DMS53 treated with DMSO at 0.1 percent for 48 hours (cell line): ENCODE measurements around the gene AGRN.
"Not testable (repeated sequence)": the region's sequence is repeated elsewhere in the genome, so short reads cannot be mapped to it uniquely, and the experiment has no call there.

Experiments used
- DNase-seq: peaks from one replicate; lab custom pipeline; 2025; ENCODE audit not compliant: unreplicated experiment; lab: John Stamatoyannopoulos, UW

AGRN gene

DNA sequence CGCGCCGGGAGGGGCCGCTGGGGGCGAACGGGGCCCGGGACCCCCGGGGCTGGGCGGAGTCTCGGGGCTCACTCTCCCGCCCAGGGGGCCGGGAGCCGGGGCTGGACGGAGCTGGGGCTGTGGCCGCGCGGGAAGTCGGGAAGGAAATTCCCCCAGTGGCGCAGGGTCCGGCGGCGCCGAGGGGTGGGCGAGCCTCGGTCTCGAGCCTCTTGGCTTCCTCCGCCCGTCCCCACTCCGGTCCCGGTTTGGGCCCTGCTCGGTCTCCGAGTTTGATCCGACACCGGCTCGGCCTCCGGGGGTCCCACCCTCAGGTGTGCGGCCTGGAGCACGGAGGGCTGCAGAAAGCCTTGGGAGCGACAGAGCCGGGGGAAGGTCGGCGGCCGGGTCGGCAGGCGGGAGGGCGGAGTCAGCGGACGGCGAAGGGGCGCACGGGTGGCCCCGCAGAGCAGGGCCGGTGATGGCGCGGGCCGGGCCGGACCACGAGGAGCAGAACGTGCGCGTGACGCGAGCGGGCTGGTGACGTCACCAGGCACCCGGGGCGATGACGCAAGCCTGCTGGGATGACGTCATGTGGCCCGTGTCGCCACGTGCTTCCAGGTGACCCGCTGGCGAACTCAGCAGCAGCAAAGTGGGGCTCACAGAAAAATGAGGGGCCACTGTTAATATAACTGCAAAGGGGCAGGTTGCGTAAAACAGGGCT is 19.4 kb upstream of the AGRN start:
- peak; percentile 48 for DNase-seq

DNA sequence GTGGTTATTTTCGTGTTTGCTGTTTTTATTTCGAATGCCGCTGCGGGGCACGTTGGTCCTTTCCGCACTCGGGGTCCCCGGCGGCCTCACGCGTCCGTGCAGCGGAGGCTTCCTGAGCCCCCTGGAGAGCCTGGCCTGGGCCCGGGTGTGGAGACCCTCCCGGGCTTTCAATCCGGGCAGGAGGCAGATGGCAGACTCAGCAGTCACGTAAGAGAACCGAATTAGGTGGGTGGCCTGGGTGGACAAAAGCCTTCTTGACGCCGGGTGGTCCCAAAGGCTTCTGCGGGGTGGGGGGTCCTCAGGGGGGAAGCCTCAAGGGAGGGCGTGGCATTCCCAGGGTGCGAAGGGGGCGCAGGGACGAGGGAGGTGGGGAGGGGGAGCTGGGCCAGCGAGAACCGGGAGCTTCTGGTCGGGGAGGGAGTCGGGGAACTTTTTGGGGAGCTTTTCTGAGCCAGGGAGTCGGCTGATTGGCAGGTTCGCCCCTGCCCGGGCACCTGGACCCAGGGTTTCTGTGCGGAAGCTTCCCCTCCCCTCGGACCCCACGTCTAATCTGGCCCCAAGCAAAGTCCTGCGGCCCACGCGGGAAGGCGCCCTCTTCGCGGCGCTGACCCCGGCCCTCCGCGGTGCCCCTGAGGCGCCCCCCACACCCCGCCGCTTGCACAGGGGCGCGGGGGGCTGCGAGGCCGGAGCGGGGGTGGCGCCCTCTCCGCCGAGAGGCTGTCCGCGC is 18.7 kb upstream of the AGRN start:
- DNase-seq = no peak

DNA sequence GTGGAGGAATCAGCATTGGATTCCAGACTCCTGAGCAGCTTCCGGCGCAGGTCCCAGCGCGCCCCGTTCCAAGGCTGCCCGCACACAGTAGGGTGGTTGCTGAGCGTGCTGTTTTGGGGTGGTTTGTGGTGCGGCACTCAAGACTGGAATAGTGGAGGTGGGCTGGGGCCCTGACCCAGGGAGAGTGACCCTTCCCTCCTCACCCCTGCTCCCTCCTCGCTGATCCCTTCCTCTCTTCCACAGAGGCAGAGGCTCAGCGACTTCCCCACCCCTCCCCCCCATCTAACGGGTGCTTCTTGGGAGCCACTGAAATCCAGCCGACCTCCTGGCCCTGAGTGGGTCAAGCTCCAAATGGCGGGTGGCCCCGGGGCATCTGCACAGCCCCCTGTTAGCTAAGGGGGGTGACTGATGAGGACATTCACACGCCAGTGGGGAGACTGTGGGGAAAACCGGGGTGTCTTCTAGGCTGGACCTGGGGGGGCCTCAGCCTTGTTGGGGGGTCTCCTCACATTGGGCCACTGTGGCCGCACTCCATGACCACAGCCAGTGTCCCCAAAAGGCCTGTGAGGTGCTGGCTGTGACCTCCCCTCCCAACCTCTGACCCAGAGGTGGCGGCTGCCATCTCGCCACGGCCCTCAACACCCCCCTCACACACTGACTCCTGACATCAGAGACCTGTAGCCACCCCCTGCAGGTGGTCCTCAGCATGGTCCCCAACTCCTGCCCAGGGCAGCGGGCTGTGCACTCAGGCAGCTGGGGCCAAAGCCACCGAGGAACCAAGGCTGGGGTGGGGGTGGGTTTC is 16.1 kb upstream of the AGRN start:
- DNase-seq = no peak

GRCh38 chr1:1004420-1004779 is 15.5 kb upstream of the AGRN start:
- DNase-seq = no peak

GRCh38 chr1:1004780-1005697 is 14.9 kb upstream of the AGRN start:
- DNase-seq = peak; percentile 44

DNA sequence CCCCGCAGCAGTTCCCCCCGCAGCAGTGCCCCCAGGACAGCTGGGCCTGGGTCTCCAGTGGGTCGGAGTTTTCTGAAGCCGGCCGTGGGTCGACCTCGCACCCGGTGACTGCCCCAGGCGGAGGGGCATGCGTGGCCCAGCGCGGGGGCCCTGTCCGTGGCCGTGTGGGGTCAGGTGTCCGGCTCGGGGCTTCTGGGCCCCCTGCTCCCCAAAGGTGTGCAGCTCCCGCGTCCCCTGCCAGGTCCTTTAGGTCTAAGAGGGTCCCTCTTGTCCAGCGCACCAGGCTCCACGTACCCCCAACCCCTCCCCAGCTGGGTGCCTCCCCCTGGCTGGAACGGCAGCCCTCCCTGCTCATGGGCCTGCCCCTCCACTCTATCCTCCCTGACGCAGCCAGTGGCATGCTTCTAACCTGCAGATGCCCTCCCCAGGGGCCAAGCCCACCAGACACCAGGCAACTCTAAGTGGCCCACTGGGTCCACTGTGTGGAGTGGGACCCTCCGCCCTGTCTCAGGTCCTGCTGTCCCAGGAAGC is 14.1 kb upstream of the AGRN start:
- DNase-seq = no peak

DNA sequence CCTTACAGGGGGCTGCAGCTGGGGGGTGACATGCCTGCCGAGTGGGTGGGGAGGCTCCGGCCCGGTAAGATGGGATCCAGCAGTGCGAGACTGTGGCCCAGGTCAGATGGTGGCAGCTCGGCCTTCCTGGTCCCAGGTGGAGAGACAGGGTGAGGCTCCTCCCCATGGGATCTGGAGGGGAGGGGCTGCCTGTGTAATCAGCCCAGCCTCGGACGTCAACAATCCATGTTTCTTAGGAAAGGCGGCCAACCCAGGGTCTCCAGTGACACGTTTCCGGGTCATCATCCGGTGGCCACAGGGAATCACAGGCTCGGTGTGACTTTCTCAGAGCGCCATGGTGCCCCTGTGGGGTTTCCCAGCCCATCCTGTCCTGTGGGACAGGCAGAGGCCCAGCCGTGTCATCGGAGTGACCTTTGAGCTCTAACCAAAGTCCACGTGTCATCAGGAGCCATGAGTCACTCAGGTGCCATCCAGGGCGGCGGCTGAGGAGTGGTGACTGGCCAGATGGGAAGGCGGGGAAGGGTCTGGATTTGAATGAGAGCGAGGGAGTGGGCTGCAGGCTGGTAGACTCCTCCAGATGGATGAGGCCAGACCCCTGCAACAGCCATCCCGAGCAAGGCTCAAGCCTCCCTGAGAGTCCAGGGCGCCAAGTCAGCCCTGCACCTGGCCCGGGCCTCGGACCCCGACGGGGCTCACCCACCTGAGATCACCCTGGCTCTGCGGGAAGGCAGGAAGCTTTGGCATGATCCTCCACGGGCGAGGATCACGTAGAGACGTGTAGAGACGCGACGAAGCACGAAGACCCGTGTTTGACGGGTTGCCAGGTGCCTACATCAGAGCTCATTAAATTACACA is 13.4 kb upstream of the AGRN start:
- peak; percentile 84 for DNase-seq

- DNase-seq = not testable (repeated sequence)
Measured at GRCh38 chr1:1010131-1010530, 9.8 kb upstream of the AGRN start.

DNA sequence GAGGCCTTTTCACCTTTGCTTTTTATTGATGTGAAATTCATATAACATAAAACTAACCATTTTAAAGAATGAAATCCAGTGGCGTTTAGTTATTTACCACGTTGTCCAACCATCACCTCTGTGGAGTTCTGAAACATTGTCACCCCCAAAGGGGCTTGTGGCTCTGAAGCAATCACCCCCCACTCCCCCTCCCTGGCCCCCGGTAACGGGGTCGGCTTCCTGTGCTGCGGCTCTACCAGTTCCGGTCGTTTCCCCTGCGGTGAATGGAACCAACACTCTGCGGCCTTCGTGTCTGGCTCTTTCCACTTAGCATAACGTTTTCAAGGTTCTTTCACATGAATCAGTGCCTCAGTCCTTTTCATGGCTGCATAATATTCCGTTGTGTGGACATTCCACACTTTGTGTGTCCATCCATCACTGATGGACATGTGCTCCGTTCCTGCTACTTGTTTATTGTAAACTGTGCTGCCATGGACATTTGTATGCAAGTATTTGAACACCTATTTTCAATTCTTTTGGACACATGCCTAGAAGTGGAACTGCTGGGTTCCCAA is 8.4 kb upstream of the AGRN start:
- DNase-seq = no peak

- not testable (repeated sequence) for DNase-seq
Measured at GRCh38 chr1:1012736-1013104, 7.2 kb upstream of the AGRN start.

DNA sequence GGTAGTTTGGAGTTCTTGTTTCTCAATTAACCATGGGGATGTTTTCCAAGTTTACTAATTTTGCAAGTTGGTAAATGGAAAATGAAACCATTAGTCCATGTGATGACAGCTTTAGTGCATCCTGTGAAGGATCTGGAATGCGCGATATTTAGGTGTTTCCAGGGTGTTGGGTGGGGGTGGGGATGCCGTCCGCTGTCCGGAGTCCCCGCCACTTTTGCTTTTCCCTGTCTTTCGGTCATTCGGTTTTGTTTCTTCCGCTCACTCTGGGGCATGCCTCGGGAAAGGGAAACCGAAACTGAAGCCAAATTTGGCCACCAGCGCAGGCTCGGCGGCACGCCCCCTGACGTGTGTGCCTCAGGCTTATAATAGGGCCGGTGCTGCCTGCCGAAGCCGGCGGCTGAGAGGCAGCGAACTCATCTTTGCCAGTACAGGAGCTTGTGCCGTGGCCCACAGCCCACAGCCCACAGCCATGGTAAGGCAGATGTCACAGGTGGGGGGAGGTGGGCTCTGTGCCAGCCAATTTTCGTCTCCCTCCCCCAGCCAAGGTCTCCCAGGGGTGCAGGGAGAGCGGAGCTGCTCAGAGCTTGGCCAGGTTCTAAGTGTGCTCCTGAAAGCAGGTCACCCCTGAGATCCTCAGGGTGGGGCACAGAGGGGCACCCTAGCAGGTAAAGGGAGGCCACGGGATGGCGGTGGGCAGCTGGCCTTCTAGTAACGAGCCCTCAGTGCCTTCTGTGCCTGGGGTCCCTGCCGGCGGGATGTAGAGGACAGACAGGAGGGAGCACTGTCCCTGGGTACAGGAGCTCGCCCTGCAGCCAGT is 6.6 kb upstream of the AGRN start, which contains the start of gene ISG15:
Gene ISG15, plus strand, starts transcription at position 393 of the 817 bp plus-strand sequence. Its CDS starts 77 bp downstream, at position 470.
- peak; percentile 79 for DNase-seq

DNA sequence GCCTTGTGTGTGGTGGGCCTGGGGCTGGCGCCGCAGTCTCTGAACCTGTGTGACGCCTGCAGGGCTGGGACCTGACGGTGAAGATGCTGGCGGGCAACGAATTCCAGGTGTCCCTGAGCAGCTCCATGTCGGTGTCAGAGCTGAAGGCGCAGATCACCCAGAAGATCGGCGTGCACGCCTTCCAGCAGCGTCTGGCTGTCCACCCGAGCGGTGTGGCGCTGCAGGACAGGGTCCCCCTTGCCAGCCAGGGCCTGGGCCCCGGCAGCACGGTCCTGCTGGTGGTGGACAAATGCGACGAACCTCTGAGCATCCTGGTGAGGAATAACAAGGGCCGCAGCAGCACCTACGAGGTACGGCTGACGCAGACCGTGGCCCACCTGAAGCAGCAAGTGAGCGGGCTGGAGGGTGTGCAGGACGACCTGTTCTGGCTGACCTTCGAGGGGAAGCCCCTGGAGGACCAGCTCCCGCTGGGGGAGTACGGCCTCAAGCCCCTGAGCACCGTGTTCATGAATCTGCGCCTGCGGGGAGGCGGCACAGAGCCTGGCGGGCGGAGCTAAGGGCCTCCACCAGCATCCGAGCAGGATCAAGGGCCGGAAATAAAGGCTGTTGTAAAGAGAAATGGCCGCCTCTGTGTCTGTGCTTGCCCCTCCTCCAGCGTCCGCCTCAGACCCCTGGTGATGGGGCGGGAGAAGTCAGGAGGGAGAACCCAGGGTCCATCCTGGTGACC is 5.8 kb upstream of the AGRN start:
- DNase-seq = peak; percentile 70

DNA sequence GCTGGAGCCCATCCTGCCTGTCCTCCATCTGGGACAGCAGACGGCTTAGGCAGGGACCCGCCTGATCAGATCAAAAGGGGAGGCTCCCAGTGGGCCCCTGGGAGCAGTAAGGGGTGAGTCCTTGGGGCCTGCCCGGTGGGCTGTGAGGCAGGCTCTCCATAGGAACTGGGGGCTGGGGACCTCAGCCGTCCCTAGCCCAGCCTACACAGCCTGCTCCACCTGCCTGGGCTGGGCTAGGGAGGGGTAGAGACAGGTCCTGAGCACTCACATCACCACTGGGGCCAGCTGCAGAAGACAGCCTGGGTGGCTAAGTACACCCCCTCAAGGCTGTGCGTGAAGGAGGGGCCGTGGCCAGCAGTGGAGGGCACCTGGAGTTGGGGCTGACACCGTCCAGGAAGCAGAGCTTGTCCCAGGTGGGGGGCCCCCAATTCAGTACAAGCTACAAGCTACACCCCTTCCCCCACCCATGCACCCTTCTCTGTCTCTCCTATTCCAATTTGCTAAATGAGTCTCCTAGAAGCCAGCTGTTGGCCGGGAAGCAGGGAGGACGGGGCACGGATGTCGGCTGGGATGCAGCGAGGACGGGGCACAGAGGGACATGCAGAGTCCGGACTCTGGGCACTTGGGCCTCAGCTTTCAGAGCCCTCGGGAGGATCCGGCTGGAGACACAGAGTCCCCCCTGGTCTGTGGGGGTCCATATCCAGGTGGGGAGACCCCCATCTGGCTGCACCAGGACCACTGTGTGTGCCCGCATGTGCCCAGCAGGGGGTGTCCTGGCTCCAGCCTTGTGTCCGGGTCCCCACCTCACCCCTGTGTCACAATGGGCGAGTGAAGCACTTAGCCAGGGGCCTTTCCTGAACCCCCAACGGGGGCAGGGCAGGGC is 4.9 kb upstream of the AGRN start:
- DNase-seq = peak; percentile 4

GRCh38 chr1:1017397-1018320 is 2.3 kb upstream of the AGRN start:
- DNase-seq = not testable (repeated sequence)

DNA sequence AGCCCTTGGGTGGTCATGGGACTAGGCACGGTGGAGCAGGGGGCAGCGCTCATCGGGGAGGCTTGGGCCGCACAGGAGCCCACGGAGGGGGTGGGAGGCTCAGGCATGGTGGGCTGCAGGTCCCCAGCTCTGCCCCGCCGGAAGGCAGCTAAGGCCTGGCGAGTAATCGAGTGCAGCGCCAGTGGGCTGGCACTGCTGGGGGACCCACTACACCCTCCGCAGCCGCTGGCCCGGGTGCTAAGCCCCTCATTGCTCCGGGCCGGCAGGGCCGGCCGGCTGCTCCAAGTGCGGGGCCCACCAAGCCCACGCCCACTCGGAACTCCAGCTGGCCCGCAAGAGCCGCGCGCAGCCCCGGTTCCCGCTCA is 1.6 kb upstream of the AGRN start:
- not testable (repeated sequence) for DNase-seq
